EL (cell line): ENCODE results near the gene NXN.
"Not testable (repeated sequence)": the region's sequence is repeated elsewhere in the genome, so short reads cannot be mapped to it uniquely, and the experiment has no call there.

ENCODE experiments used
- DNase-seq: peaks from one replicate; pipeline ENCODE4 v3.0.0-alpha.2; 2016

The NXN gene

GRCh38 chr17:795276-795675 lies 184.3 kb downstream of the NXN start:
- no peak for DNase-seq

- DNase-seq = peak; percentile 70
Observed at GRCh38 chr17:794876-795275, 184.7 kb downstream of the NXN start.

GRCh38 chr17:792277-792676 lies 187.3 kb downstream of the NXN start:
- DNase-seq = no peak

GRCh38 chr17:791829-792228 lies 187.7 kb downstream of the NXN start:
- DNase-seq = no peak

GRCh38 chr17:790874-791247 lies 188.7 kb downstream of the NXN start:
- DNase-seq = not testable (repeated sequence)

GRCh38 chr17:789931-790873 lies 189.4 kb downstream of the NXN start:
- not testable (repeated sequence) for DNase-seq

- no peak for DNase-seq
Observed at GRCh38 chr17:789160-789840, 190.3 kb downstream of the NXN start.

GRCh38 chr17:788551-788950 lies 191.0 kb downstream of the NXN start:
- no peak for DNase-seq

- no peak for DNase-seq
Observed at GRCh38 chr17:787641-788221, 191.8 kb downstream of the NXN start.

- DNase-seq = not testable (repeated sequence)
Observed at GRCh38 chr17:785901-786300, 193.7 kb downstream of the NXN start.

GRCh38 chr17:784143-784542 lies 195.4 kb downstream of the NXN start:
- no peak for DNase-seq

GRCh38 chr17:781805-782731 lies 197.5 kb downstream of the NXN start, which contains the start of the genes GLOD4 and MRM3:
Gene GLOD4 (minus strand): TSS chr17:782280. CDS start chr17:782255, 25 bp downstream.
Gene MRM3 (plus strand): TSS chr17:782353. CDS start chr17:782379, 26 bp downstream.
- peak; percentile 86 for DNase-seq

- no peak for DNase-seq
Observed at GRCh38 chr17:778096-778495, 201.5 kb downstream of the NXN start.

GRCh38 chr17:774313-774584 lies 205.3 kb downstream of the NXN start:
- no peak for DNase-seq

GRCh38 chr17:773467-774312 lies 205.9 kb downstream of the NXN start:
- DNase-seq = no peak

GRCh38 chr17:773016-773415 lies 206.6 kb downstream of the NXN start:
- no peak for DNase-seq

GRCh38 chr17:767076-767475 lies 212.5 kb downstream of the NXN start:
- DNase-seq = no peak

- DNase-seq = no peak
Observed at GRCh38 chr17:760371-760770, 219.2 kb downstream of the NXN start.

GRCh38 chr17:759964-760363 lies 219.6 kb downstream of the NXN start:
- DNase-seq = no peak

GRCh38 chr17:756010-756567 lies 223.5 kb downstream of the NXN start:
- DNase-seq = not testable (repeated sequence)

- not testable (repeated sequence) for DNase-seq
Observed at GRCh38 chr17:755319-755961, 224.1 kb downstream of the NXN start.
